ENCODE data around the gene RGL4. TPM values are rescaled to one million over a fixed set of nuclear protein-coding genes. Genes with fewer than 3 reads are reported as not detected.

The RGL4 gene
- total and polyA plus RNA-seq, 2 experiments from 2014 or later = 0.16 TPM; not detected in 1

GRCh38 chr22:23700706-23701105 lies 9.9 kb downstream of the RGL4 start (continued):
- TF ChIP-seq REST (IDR thresholded peaks at IDR 0.05; ENCODE audit: unreplicated experiment) (no peak), EZH2phosphoT487 (IDR thresholded peaks at IDR 0.05; ENCODE audit: unreplicated experiment) (no peak), JUNB (IDR thresholded peaks at IDR 0.05; ENCODE audit: unreplicated experiment) (no peak), ZNF114 (CRISPR knock-in tag; IDR thresholded peaks at IDR 0.05) (no peak)

DNA sequence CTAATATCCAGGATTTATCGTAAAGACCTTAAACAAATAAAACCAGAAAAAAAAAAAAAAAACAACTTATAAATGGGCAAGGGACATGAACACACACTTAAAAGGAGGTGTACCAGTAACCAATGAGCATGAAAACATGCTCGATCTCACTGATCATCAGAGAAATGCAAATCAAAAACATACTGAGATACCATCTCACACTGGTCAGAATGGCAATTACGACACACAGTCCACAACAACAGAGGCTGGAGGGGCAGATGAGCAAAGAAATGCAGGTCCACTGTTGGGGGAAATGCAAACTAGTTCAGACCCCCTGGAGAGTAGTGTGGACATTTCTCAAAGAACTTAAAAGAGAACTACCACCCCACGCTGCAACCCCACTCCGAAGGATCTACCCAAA lies 13.2 kb downstream of the RGL4 start:
- H3K9me3 Mint-ChIP-seq = no peaks in the 10 kb centered on the region
- ATAC-seq = no peak
- H3K36me3 Mint-ChIP-seq (ENCODE audit: low read depth) = peaks cover 46% of the 10 kb centered on the region

DNA sequence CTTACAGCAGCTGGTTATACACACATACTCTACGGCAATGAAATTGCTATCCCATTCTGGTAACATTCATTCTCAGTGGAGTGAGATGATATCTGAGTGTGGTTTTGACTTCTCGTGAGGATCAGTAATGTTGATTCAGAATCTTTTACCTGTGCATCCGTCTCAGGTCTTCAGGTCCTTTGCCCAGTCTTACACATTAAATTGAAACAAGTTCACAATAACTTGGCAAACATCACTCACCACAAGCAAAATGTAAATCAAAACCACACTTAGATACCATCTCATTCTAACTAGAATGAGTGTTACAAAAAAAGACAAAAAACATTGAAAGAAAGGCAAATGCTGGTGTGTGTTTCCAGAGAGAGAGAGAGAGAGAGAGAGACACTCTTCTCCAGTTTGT lies 14.0 kb downstream of the RGL4 start:
- peaks cover 61% of the 10 kb centered on the region for H3K36me3 ChIP-seq (ENCODE audit: insufficient read depth)
- TF ChIP-seq CREB1 (CRISPR knock-in tag; IDR thresholded peaks at IDR 0.05; ENCODE audit: low read depth) (no peak), ZNF462 (CRISPR knock-in tag; IDR thresholded peaks at IDR 0.05) (no peak), POLR2AphosphoS5 (IDR thresholded peaks at IDR 0.05; ENCODE audit: low read depth) (no peak)

More for the DNA sequence above, 13.2 kb downstream of the RGL4 start:
- H3K4me3 ChIP-seq = no peak overlapping the region
- Mint-ChIP-seq H3K4me3 (no peak overlapping the region), H3K27ac (no peak overlapping the region), H3K27me3 (ENCODE audit: insufficient read depth, low read depth, poor library complexity) (peaks cover 1% of the 10 kb centered on the region), H3K4me1 (no peaks in the 10 kb centered on the region)
- no peaks in the 10 kb centered on the region for H3K27me3 ChIP-seq (ENCODE audit: insufficient read depth)
- TF ChIP-seq, protein P1, sequence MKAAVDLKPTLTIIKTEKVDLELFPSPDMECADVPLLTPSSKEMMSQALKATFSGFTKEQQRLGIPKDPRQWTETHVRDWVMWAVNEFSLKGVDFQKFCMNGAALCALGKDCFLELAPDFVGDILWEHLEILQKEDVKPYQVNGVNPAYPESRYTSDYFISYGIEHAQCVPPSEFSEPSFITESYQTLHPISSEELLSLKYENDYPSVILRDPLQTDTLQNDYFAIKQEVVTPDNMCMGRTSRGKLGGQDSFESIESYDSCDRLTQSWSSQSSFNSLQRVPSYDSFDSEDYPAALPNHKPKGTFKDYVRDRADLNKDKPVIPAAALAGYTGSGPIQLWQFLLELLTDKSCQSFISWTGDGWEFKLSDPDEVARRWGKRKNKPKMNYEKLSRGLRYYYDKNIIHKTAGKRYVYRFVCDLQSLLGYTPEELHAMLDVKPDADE (IDR thresholded peaks at IDR 0.05) = no peak
- no peak for TF ChIP-seq EZH2 (IDR thresholded peaks at IDR 0.05; ENCODE audit: low read depth, unreplicated experiment)
- TF ChIP-seq NANOG (IDR thresholded peaks at IDR 0.05; ENCODE audit: borderline replicate concordance) = no peak
- no peak for TF ChIP-seq EZH2phosphoT487 (IDR thresholded peaks at IDR 0.05; ENCODE audit: unreplicated experiment)
- TF ChIP-seq JUNB (IDR thresholded peaks at IDR 0.05; ENCODE audit: unreplicated experiment) = no peak
- TF ChIP-seq ZNF331 (CRISPR knock-in tag; IDR thresholded peaks at IDR 0.05; ENCODE audit: low read depth) = no peak
- no peak for DNase-seq (ENCODE audit: low spot score)
- H3F3A ChIP-seq (replicated peaks; ENCODE audit: low read depth) = peaks cover 2% of the 10 kb centered on the region; the same call in 1 of the 2 replicates
- peaks cover 48% of the 10 kb centered on the region for H3K79me2 ChIP-seq (replicated peaks; ENCODE audit: insufficient read depth)
- no peak overlapping the region for H2AFZ ChIP-seq
- no peak overlapping the region for H3K27ac ChIP-seq (ENCODE audit: low read depth)
- H3K4me2 ChIP-seq = no peak overlapping the region
- H4K20me1 ChIP-seq (replicated peaks; ENCODE audit: insufficient read depth) = peaks cover 58% of the 10 kb centered on the region
- peaks cover 54% of the 10 kb centered on the region for H3K36me3 ChIP-seq (ENCODE audit: insufficient read depth)
- H3K4me1 ChIP-seq (ENCODE audit: insufficient read depth) = no peaks in the 10 kb centered on the region
- H3K9me2 ChIP-seq (ENCODE audit: insufficient read depth) = no peaks in the 10 kb centered on the region

More for the DNA sequence above, 14.0 kb downstream of the RGL4 start:
- H3K27ac ChIP-seq (ENCODE audit: low read depth) = no peak overlapping the region
- H3K4me2 ChIP-seq = no peak overlapping the region
- no peak for DNase-seq (ENCODE audit: low spot score)
- H3K9me3 Mint-ChIP-seq = no peaks in the 10 kb centered on the region
- peaks cover 53% of the 10 kb centered on the region for H3K36me3 Mint-ChIP-seq (ENCODE audit: low read depth)
- no peak overlapping the region for H3K4me3 ChIP-seq
- H3K27me3 Mint-ChIP-seq (ENCODE audit: insufficient read depth, low read depth, poor library complexity) = peaks cover 1% of the 10 kb centered on the region
- H2AFZ ChIP-seq = no peak overlapping the region
- no peaks in the 10 kb centered on the region for H3K9me2 ChIP-seq (ENCODE audit: insufficient read depth)
- H3K4me1 Mint-ChIP-seq = no peaks in the 10 kb centered on the region
- no peak overlapping the region for H3K4me3 Mint-ChIP-seq
- no peaks in the 10 kb centered on the region for H3K27me3 ChIP-seq (ENCODE audit: insufficient read depth)
- H4K20me1 ChIP-seq (replicated peaks; ENCODE audit: insufficient read depth) = peaks cover 58% of the 10 kb centered on the region
- H3K27ac Mint-ChIP-seq = no peak overlapping the region
- peaks cover 48% of the 10 kb centered on the region for H3K79me2 ChIP-seq (replicated peaks; ENCODE audit: insufficient read depth)
- ATAC-seq = no peak
- H3K4me1 ChIP-seq (ENCODE audit: insufficient read depth) = no peaks in the 10 kb centered on the region
- peaks cover 4% of the 10 kb centered on the region; the same call in 1 of the 2 replicates for H3F3A ChIP-seq (replicated peaks; ENCODE audit: low read depth)

Data from GM23338 (cell line).